Measurements from ENCODE around the gene SORL1.

DNA sequence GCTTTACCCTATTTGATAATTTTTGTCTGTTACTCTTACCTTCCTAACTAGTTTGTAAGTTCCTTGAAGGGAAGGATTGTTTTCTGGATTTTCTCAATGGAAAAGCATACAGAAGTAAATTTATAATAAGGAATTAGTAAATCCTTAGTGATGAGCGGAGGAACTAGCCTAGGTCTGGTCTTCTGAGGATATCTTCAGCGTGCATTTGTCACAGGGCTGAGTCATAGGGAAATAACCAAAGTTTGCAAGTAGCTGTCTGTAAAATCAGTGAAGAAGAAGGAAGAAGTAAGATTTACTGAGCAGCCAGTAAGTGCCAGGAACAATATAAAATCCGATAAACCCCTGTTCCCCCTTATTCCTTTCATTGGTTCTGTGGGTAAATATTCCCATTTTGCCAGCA lies 163.4 kb downstream of the SORL1 start:
- TF ChIP-seq, protein P1, sequence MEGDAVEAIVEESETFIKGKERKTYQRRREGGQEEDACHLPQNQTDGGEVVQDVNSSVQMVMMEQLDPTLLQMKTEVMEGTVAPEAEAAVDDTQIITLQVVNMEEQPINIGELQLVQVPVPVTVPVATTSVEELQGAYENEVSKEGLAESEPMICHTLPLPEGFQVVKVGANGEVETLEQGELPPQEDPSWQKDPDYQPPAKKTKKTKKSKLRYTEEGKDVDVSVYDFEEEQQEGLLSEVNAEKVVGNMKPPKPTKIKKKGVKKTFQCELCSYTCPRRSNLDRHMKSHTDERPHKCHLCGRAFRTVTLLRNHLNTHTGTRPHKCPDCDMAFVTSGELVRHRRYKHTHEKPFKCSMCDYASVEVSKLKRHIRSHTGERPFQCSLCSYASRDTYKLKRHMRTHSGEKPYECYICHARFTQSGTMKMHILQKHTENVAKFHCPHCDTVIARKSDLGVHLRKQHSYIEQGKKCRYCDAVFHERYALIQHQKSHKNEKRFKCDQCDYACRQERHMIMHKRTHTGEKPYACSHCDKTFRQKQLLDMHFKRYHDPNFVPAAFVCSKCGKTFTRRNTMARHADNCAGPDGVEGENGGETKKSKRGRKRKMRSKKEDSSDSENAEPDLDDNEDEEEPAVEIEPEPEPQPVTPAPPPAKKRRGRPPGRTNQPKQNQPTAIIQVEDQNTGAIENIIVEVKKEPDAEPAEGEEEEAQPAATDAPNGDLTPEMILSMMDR (IDR thresholded peaks at IDR 0.05), result no peak
- TF ChIP-seq EZH2 (IDR thresholded peaks at IDR 0.05) (no peak), EZH2phosphoT487 (IDR thresholded peaks at IDR 0.05) (no peak)
